A549 (cell line): ENCODE measurements around the gene LILRA2. TPM values are rescaled to one million over a fixed set of nuclear protein-coding genes. Genes with fewer than 3 reads are reported as not detected.
A peak's percentile ranks its signal among the peaks of the same experiment; 100 is the strongest.

ENCODE experiments used
- ATAC-seq, 2 experiments: fragments of 200-7000 bp in 1 of 2; fragments of >200 bp in 1 of 2; cut with Nextera tagmentation in 1 of 2; cut with Tn5 transposase in 1 of 2; 3 replicates each; pipeline versions ENCODE4 v1.8.0 to v1.9.1; 2018 to 2020; ENCODE audit warnings: mild to moderate bottlenecking in 1 of 2, moderate library complexity in 1 of 2
- CTCF ChIA-PET: fragments of 300-600 bp; sonication (Branson Sonifier 250); formaldehyde crosslinking; extraction: SDS; loops from one replicate; lab custom pipeline; 2021; ENCODE audit warnings: antibody characterized with exemption, inconsistent platforms; lab: Yijun Ruan, JAX
- POLR2A ChIA-PET: fragments of 350-600 bp; formaldehyde crosslinking; extraction: SDS; loops from one replicate; lab custom pipeline; 2021; ENCODE audit warnings: antibody characterized with exemption, inconsistent platforms; lab: Yijun Ruan, JAX
- DNase-seq, 2 experiments: peaks; one replicate each; pipeline versions ENCODE4 v3.0.0 to v3.0.0-alpha.2; 2011 to 2016; ENCODE audit warnings: low read depth in 1 of 2, low spot score in 1 of 2
- FAIRE-seq: peaks from 2 replicates; lab custom pipeline; 2011; peaks lifted over from hg19 to GRCh38; lab: Jason Lieb, UNC
- H3K27ac ChIP-seq, 2 experiments: fragments of >200 bp; sonication (Bioruptor Twin); formaldehyde crosslinking; 3 replicates each; pipeline ENCODE4 v1.5.1; 2016 to 2017
- H3K4me1 ChIP-seq: fragments of >200 bp; sonication (Bioruptor Twin); formaldehyde crosslinking; 3 replicates; pipeline ENCODE4 v1.6.1; 2016
- H3K4me2 ChIP-seq: fragments of >200 bp; sonication (Bioruptor Twin); formaldehyde crosslinking; 3 replicates; pipeline ENCODE4 v1.6.1; 2016
- H3K4me3 ChIP-seq: fragments of >200 bp; sonication (Bioruptor Twin); formaldehyde crosslinking; 3 replicates; pipeline ENCODE4 v1.5.1; 2016
- H3K9me3 ChIP-seq: fragments of >200 bp; sonication (Bioruptor Twin); formaldehyde crosslinking; 3 replicates; pipeline ENCODE4 v1.6.1; 2016
- CBX2 ChIP-seq: fragments of 200-600 bp; sonication (generic); IDR thresholded peaks from 2 replicates; pipeline ENCODE4 v1.6.1; 2016; ENCODE audit warnings: low read depth, mild to moderate bottlenecking, borderline replicate concordance
- CBX8 ChIP-seq: fragments of 200-600 bp; sonication (generic); IDR thresholded peaks from 2 replicates; pipeline ENCODE4 v1.6.1; 2016
- CEBPB ChIP-seq, 2 experiments: fragments of >200 bp in 1 of 2; sonication (Bioruptor Twin) in 1 of 2; formaldehyde crosslinking in 1 of 2; IDR thresholded peaks; 2 replicates each; pipeline ENCODE4 v1.6.1; 2012 to 2016
- CHD2 ChIP-seq: fragments of 150-350 bp; IDR thresholded peaks from 2 replicates; pipeline ENCODE4 v1.6.1; 2014; ENCODE audit warnings: low read length; ENCODE audit not compliant: partially characterized antibody
- EHF ChIP-seq: fragments of 250-450 bp; sonication (Bioruptor Pico); IDR thresholded peaks from 2 replicates; pipeline ENCODE4 v1.5.0; 2020; ENCODE audit warnings: mild to moderate bottlenecking
- EP300 ChIP-seq, 2 experiments: fragments of >200 bp; sonication (Bioruptor Twin); formaldehyde crosslinking; IDR thresholded peaks; 2 replicates in 1 of 2; 3 replicates in 1 of 2; pipeline ENCODE4 v1.6.1; 2016 to 2017
- ESRRA ChIP-seq: fragments of 150-350 bp; IDR thresholded peaks from 2 replicates; pipeline ENCODE4 v1.6.1; 2014; ENCODE audit warnings: mild to moderate bottlenecking, low read length, borderline replicate concordance
- FOXS1 ChIP-seq: fragments of 250-450 bp; sonication (Bioruptor Pico); IDR thresholded peaks from 2 replicates; pipeline ENCODE4 v1.5.0; 2020; ENCODE audit warnings: mild to moderate bottlenecking, moderate library complexity
- GATA3 ChIP-seq: IDR thresholded peaks from 2 replicates; pipeline ENCODE4 v1.6.1; 2012; ENCODE audit warnings: borderline replicate concordance
- HDAC2 ChIP-seq: fragments of 200-600 bp; sonication (generic); IDR thresholded peaks from 2 replicates; pipeline ENCODE4 v1.6.1; 2016
- HES2 ChIP-seq: fragments of >200 bp; sonication (Bioruptor Twin); formaldehyde crosslinking; IDR thresholded peaks from 2 replicates; pipeline ENCODE4 v1.6.1; 2016
- HEYL ChIP-seq: fragments of 250-450 bp; sonication (Bioruptor Pico); IDR thresholded peaks from 2 replicates; pipeline ENCODE4 v1.8.0; 2021; ENCODE audit warnings: mild to moderate bottlenecking, moderate library complexity
- HOXA7 ChIP-seq: fragments of 250-450 bp; sonication (Bioruptor Pico); IDR thresholded peaks from 2 replicates; pipeline ENCODE4 v1.5.0; 2020; ENCODE audit warnings: mild to moderate bottlenecking, moderate library complexity
- HOXB5 ChIP-seq: fragments of 250-450 bp; sonication (Bioruptor Pico); IDR thresholded peaks from 2 replicates; pipeline ENCODE4 v1.5.0; 2020; ENCODE audit warnings: mild to moderate bottlenecking, moderate library complexity
- JUNB ChIP-seq: fragments of >200 bp; sonication (Bioruptor Twin); formaldehyde crosslinking; IDR thresholded peaks from 2 replicates; pipeline ENCODE4 v1.6.1; 2016
- NFE2L2 ChIP-seq: fragments of 150-350 bp; conservative IDR thresholded peaks from 2 replicates; pipeline ENCODE4 v1.6.1; 2014; ENCODE audit warnings: low read length
- NPAS2 ChIP-seq: fragments of 250-450 bp; sonication (Bioruptor Pico); IDR thresholded peaks from 2 replicates; pipeline ENCODE4 v1.8.0; 2022; ENCODE audit warnings: mild to moderate bottlenecking, moderate library complexity, borderline replicate concordance
- PBX3 ChIP-seq: IDR thresholded peaks from 2 replicates; pipeline ENCODE4 v1.6.1; 2012
- POLR2AphosphoS2 ChIP-seq: conservative IDR thresholded peaks from 2 replicates; pipeline ENCODE4 v1.6.1; 2012; ENCODE audit warnings: low read length, improper control_type of control experiment, inconsistent platforms
- RAD21 ChIP-seq, 2 experiments: fragments of >200 bp in 1 of 2; sonication (Bioruptor Twin) in 1 of 2; formaldehyde crosslinking in 1 of 2; IDR thresholded peaks in 1 of 2; conservative IDR thresholded peaks in 1 of 2; 2 replicates in 1 of 2; 3 replicates in 1 of 2; pipeline ENCODE4 v1.6.1; 2012 to 2018; ENCODE audit warnings: inconsistent platforms in 1 of 2
- REST ChIP-seq: fragments of 200-600 bp; sonication (generic); IDR thresholded peaks from 2 replicates; pipeline ENCODE4 v1.6.1; 2016; ENCODE audit warnings: antibody characterized with exemption, mild to moderate bottlenecking, moderate library complexity
- TP53 ChIP-seq: fragments of 250-450 bp; sonication (Bioruptor Pico); IDR thresholded peaks from 2 replicates; pipeline ENCODE4 v1.5.0; 2021; ENCODE audit warnings: mild to moderate bottlenecking, moderate library complexity
- ZC3H11A ChIP-seq: fragments of 450-650 bp; IDR thresholded peaks from 2 replicates; pipeline ENCODE4 v1.6.1; 2014; ENCODE audit warnings: antibody characterized with exemption, mild to moderate bottlenecking
- ZFP36 ChIP-seq: fragments of 450-650 bp; IDR thresholded peaks from 2 replicates; pipeline ENCODE4 v1.6.1; 2014; ENCODE audit warnings: borderline replicate concordance; ENCODE audit not compliant: partially characterized antibody
- ZNF302 ChIP-seq: fragments of 250-450 bp; sonication (Bioruptor Pico); IDR thresholded peaks from 2 replicates; pipeline ENCODE4 v1.9.0; 2021; ENCODE audit warnings: inconsistent platforms, mild to moderate bottlenecking, moderate library complexity
- ZSCAN20 ChIP-seq: fragments of 250-450 bp; sonication (Bioruptor Pico); IDR thresholded peaks from 2 replicates; pipeline ENCODE4 v1.8.0; 2022; ENCODE audit warnings: mild to moderate bottlenecking, moderate library complexity
- WGBS: methylation state at CpG from one replicate; pipeline ENCODE4 v1.1.6; 2017; ENCODE audit errors: missing lambda C conversion rate; 5-methylcytosine and 5-hydroxymethylcytosine counted together
- polyA plus RNA-seq, 4 experiments: library from polyadenylated mRNA; depleted of rRNA in 3 of 4; stranded (reverse); fragments of >200 nt; fragmentation: RNase III in 1 of 4; extraction: RNeasy Plus Mini Kit Qiagen cat#74134 plus additional on column Dnase treatment in 1 of 4; gene quantifications; 2 replicates in 3 of 4; 3 replicates in 1 of 4; pipeline ENCODE4 v1.2.3, GENCODE V29; 2011 to 2017

LILRA2 gene
- polyA plus RNA-seq, 2 of the 4 experiments (the other 2 are of a cell fraction) = not detected

- TF ChIP-seq HOXA7 (CRISPR knock-in tag) = no peak
- TF ChIP-seq EP300 (IDR thresholded peaks at IDR 0.05) = no peak
- TF ChIP-seq HOXB5 (CRISPR knock-in tag) = no peak
- no peak for TF ChIP-seq JUNB
- TF ChIP-seq RAD21 (conservative IDR thresholded peaks at IDR 0.05 in 1 of 2, IDR thresholded peaks at IDR 0.05 in 1 of 2) = no peak
- TF ChIP-seq ZFP36 = no peak
- TF ChIP-seq ZSCAN20 (CRISPR knock-in tag) = no peak
- TF ChIP-seq EHF (CRISPR knock-in tag) = no peak
These were observed 36.6 kb upstream of the LILRA2 start (continued) for GRCh38 chr19:54536956-54537355.

- ChIA-PET POLR2A (no interaction called here), CTCF (no interaction called here)
- DNase-seq (no peak), FAIRE-seq (no peak), ATAC-seq (no peak)
- 0% methylated on average over 2 of the region's 2 CpGs for WGBS
- Histone ChIP-seq H3K4me3 (no peak overlapping the region), H3K4me1 (no peaks in the 10 kb centered on the region), H3K9me3 (no peaks in the 10 kb centered on the region), H3K27ac (no peak overlapping the region), H3K4me2 (no peak overlapping the region)
- no peak for TF ChIP-seq EP300 (IDR thresholded peaks at IDR 0.05)
- no peak for TF ChIP-seq FOXS1 (CRISPR knock-in tag)
- TF ChIP-seq GATA3 = no peak
- no peak for TF ChIP-seq NFE2L2
- TF ChIP-seq ZC3H11A = no peak
These were observed 31.9 kb upstream of the LILRA2 start for GRCh38 chr19:54541712-54542111.

- Histone ChIP-seq H3K4me2 (no peak overlapping the region), H3K4me3 (no peak overlapping the region), H3K4me1 (no peaks in the 10 kb centered on the region), H3K27ac (no peak overlapping the region), H3K9me3 (peaks cover 5% of the 10 kb centered on the region; the same call in 1 of the 3 replicates)
- 28% methylated on average over 12 of the region's 16 CpGs for WGBS
- ATAC-seq = peak in 1 of 2 experiments; percentile 26; a peak in 1 of 6 replicates
- no peak for FAIRE-seq
- TF ChIP-seq REST (no peak), CEBPB (IDR thresholded peaks at IDR 0.05) (no peak)
- ChIA-PET POLR2A (no interaction called here), CTCF (no interaction called here)
- DNase-seq = no peak
These were observed 24.8 kb upstream of the LILRA2 start for GRCh38 chr19:54548806-54549205.

GRCh38 chr19:54549224-54549623 is 24.4 kb upstream of the LILRA2 start:
- H3K9me3 ChIP-seq = peaks cover 5% of the 10 kb centered on the region; the same call in 1 of the 3 replicates
- ATAC-seq (peak; percentile 48 to 55; a peak in 4 of 6 replicates), DNase-seq (no peak), FAIRE-seq (no peak)
- no peaks in the 10 kb centered on the region for H3K4me1 ChIP-seq
- TF ChIP-seq ESRRA (no peak), TP53 (CRISPR knock-in tag) (no peak), PBX3 (no peak), ZC3H11A (no peak), CBX2 (no peak), HEYL (no peak), POLR2AphosphoS2 (no peak), HES2 (no peak), HDAC2 (no peak), NPAS2 (CRISPR knock-in tag) (no peak), FOXS1 (CRISPR knock-in tag) (no peak), RAD21 (conservative IDR thresholded peaks at IDR 0.05 in 1 of 2, IDR thresholded peaks at IDR 0.05 in 1 of 2) (no peak), ZNF302 (CRISPR knock-in tag) (no peak), EP300 (IDR thresholded peaks at IDR 0.05) (no peak), CBX8 (no peak), CEBPB (IDR thresholded peaks at IDR 0.05) (no peak), CHD2 (no peak), ZSCAN20 (CRISPR knock-in tag) (no peak)
- POLR2A ChIA-PET = no interaction called here
- no peak overlapping the region for H3K4me3 ChIP-seq
- 10% methylated on average over 12 of the region's 14 CpGs for WGBS
- no peak overlapping the region for H3K4me2 ChIP-seq
- CTCF ChIA-PET = interaction anchor here (0.9 kb wide), 1 partner anchor 10 kb away, joined by 3 read pairs; no protein-coding TSS in a partner anchor
- no peak overlapping the region for H3K27ac ChIP-seq
